Anterior cingulate cortex (tissue), 58 donors: ENCODE results near the gene CLASP1.
A peak's percentile ranks its signal among the peaks of the same experiment; 100 is the strongest.
"Not testable (repeated sequence)": the region's sequence is repeated elsewhere in the genome, so short reads cannot be mapped to it uniquely, and the experiment has no call there.

Experiments used
- DNase-seq, 58 donors: peaks; one replicate each; lab custom pipeline; 2025; lab: John Stamatoyannopoulos, UW

CLASP1 gene

GRCh38 chr2:121362774-121363173, 286.5 kb downstream of the CLASP1 start:
- DNase-seq, result peak in 6 of 58 donors; percentile 12 to 39 (median 22)

DNA sequence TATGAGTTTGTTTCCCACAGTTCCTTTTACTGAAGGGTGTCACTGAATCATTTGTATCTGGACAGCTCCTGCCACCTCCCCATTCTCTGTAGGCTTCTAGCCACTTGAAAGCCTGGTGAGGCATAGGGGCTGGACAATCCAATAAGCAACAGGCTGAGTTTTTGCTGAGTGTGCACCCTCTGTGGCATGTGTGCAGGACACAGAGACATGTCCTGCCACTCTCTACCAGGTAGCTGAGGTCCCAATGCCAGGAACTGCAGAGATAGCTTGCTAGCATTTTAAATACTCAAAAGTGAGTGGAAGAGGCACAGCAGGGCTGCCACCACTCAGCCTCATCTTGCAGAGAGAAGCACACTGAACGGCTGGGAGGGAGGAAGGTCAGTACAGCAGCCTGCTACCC, 287.0 kb downstream of the CLASP1 start:
- no peak for DNase-seq

DNA sequence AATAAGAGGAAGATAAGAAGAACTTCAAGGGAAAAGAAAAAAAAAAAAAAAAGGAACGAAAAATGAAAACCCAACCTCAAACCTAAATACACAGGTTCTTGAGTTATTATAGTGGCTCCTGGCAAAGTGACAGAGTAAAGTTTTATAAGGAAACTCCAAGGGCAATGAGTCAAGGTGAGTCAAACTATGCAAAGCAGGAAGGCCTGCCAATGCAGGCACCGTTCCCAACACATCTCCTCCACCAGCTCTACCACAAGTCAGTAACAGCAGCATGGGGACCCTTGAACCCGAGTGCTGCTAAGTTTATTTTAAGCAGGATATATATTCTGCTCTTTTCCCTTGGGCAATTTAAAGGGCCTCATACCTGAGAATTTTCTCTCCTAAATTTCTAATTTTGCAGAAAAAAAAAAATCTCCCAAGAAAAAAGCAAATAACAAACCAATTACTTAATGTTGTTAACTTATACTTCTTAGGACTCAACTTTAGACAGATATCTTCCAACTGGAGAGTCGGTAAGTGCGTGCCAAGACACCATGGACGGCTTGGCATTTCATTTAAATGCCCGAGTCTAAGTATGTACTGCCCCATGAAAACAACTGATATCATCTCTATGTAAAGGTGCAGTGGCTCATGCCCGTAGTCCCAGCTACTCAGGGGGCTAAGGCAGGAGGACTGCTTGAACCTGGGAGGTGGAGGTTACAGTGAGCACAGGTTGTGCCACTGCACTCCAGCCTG, 288.5 kb downstream of the CLASP1 start:
- DNase-seq, result no peak

DNA sequence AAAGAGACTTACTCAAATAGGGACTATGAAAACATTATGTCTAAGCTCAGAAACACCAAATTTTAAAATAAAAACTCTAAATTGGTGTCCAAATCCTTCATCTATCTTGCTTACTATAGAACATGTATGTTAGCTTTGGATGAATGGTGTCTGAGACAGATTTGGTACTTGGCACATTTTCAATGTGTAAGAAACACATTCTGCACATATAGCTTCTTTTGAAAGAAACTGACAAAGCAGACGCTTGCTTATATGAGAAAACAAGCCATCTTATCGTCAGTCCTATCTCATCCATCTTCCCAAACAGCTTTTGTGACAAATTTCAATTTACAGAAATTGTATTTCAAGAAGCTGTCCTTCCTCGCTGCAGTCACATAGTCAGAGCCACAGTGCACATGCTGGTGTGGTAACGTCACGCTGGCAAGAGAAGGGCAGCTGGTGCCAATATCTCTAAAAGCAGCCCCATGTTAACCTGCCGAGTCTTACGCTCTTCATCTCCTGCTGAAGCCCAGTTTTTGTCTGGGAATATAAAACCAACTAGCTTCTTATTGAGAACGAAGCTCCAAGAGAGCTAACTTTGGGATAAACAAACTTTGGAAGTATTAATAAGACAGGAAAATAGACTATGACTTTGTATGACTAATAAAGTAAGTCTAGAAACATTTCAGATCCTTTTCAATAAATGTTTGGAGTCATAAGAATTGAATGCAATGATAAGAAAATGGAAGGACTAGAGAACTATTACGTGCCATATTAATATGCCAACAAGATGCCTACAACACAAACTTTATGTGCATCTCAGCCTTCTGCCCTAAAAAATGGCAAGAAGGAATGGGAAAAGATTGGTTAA, 289.3 kb downstream of the CLASP1 start:
- no peak for DNase-seq

GRCh38 chr2:121359170-121359569, 290.1 kb downstream of the CLASP1 start:
- DNase-seq, result no peak

DNA sequence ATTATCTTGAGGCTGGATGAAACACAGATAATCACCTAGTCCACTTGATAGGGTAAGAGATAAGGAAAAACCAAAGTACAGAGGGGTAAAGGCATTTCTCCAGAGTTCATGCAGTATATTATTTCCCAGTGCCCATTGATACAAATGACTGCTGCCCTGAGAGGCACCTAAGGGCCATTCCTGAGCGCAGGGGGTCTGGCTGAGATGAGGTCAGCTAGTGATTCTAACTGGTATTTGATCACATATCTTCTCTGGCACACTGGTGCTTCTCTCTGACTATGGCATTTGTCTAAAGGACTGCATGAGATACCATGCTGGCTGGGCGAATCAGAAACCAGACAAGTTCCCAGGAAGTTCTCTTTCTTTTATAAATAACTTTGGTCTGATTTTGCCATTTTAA, 291.0 kb downstream of the CLASP1 start:
- no peak for DNase-seq

GRCh38 chr2:121356058-121356640, 293.1 kb downstream of the CLASP1 start:
- peak in 24 of 58 donors; percentile 8 to 62 (median 21) for DNase-seq

DNA sequence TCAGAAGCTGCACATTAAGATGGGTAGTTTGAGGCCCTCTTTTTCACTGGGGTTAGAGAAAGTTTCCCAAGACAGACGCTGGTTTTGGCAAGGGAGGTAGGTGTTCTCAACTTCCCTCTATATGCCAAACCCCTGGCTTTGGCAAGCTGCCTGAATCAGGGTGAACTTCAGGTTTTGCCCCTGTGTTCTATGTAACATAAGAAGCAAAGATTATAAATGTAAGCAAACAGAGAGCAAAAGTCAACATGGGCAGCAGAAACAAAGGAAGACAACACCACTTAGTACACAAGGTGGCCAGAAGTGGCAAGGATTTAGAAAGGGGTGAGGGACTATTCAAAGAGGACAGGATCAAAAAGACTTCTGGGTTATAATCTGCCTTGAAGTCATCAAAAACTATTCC, 293.8 kb downstream of the CLASP1 start:
- no peak for DNase-seq

DNA sequence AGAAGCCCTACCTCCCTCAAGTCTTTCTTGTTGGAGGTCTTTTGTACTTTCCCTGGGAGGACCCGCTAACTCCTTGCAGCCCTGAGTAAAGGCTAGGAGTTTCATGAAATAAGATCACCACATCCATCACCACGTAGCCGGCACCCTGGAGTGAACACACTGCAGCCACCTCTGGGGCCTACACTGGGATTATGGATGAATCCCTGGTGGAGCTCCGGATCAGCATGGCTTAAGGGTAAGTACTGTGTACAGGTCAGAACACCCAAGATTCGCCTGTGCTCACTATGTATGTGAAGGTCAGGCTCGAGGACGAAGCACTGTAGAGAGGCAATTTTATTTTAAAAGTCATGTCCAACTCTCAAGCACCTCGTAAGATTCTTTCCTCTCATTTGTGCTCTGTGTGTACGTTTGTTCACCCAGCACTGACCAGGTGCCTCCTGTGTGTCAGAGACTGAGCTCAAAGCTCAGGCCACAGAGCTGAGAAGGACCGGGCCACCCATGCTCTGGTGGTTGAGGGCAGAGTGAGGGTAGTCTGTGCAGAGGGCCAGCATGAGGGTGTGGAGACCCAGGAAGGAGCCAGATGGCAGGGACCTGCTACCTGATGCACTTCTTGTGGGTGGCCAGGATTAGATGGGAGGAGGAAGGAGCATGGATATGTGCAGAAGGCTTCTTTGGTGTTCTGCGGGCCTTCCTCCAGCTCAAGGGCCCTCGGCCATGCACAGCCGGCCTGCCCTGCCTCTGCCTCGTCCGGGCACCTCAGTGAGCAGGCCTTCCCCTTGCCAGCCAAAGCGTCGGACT, 297.5 kb downstream of the CLASP1 start:
- DNase-seq, result no peak

GRCh38 chr2:121350890-121351289, 298.4 kb downstream of the CLASP1 start:
- DNase-seq, result no peak

GRCh38 chr2:121350402-121350775, 298.9 kb downstream of the CLASP1 start:
- no peak for DNase-seq

DNA sequence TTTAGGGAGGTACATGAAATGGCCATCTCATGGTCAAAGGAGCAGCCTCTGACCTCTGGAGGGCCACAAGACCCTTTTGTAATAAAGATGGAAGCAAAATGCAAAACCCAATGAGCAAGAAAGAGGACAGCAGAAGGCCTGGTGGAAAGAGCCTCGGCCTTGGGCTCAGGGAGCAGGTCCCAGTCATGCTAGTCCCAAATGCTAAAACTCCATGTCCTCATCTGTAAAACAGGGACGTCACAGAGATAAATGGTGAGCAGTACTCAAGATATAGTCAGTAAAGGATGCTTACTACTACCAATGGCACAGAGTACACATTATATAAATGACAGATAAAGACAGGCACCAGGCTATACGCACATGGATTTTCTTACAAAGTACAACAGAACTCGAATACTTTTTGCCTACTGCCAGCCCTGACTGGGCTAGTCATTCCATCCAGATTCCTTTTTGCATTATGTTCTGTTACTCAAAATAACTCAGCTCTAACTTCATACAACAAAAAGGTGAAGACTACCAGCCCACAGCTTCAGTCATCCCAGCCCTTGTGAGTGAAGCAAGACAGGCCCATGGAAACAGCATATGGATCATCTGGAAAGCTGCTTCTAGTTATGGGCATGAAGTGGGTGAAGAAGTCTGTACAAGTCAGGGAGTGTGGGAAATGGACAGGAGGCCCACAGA, 299.4 kb downstream of the CLASP1 start:
- DNase-seq, result no peak

- no peak for DNase-seq
Measured at GRCh38 chr2:121348128-121348740, 301.0 kb downstream of the CLASP1 start.

DNA sequence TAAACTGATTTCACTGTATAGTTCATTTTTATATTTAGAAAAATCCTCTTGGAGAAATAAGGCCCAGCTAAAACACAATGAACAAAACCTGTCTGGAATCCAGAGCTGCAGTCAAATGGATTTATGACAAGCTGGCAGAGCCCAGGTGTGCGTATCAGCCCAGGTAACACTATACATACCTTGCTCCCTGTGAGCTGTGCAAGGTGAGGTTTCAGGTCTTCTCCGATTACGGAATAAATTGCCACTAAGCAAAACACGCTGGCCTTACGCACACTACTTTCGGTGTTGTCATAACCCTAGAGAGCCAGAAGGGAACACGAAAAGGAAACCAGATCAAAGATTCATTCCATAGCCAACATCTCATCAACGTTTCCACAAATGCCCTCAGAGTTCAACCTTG, 302.4 kb downstream of the CLASP1 start:
- DNase-seq, result no peak

- DNase-seq, result no peak
Measured at GRCh38 chr2:121346407-121346806, 302.9 kb downstream of the CLASP1 start.

DNA sequence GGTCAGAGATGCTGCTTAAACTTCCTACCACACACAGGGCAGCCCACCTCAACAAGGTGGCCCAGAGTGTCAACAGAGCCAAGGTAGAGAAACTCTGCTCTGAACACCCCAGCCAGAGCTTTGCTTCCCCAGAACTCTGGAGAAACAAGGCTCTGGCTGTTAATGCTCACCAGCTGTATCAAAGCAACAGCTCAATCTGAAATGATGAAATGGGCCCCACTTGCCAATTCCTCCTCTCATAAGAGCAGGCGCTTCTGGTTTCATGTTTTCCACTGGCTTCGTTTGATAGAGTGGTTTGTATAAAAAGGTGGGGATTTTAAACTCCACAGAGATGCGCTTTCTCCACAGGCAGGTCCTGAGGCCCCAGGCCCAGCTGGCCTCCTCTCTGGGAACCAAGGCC, 303.4 kb downstream of the CLASP1 start:
- DNase-seq, result no peak

DNA sequence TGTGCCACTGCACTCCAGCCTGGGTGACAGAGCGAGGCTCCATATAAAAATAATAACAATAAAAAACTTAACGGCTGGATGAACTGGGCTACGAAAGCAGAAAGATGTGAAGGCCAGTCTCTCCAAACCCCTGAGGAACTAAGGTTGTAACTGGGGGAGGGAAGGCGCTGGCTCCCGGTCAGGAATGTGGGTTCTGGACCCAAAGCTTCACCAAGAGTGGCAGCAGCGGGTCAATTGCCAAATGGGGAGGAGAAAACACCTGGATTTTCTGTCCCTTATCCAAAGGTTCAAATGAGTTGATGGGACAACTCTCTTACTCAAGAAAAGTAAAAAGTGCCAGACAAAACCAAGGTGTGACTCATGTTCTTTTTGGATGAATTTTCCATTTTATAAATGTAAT, 304.2 kb downstream of the CLASP1 start:
- DNase-seq, result no peak

GRCh38 chr2:121343828-121344399, 305.3 kb downstream of the CLASP1 start:
- DNase-seq, result not testable (repeated sequence)

DNA sequence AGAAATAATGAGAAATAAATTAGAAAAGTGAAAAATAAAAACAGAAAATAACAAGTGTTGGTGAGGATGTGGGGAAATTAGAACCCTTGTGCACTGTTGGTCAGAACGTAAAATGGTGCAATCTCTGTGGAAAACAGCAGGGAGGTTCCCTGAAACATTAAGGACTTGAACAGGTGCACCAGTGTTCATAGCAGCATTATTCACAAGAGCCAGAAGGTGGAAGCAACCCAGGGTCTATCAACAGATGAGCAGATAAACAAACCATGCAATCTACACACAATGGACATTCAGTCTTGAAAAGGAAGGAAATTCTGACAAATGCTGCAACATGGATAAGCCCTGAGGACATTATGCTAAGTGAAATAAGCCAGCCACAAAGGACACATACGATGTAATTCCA, 306.1 kb downstream of the CLASP1 start:
- no peak for DNase-seq
